ENCODE measurements around the gene RPLP2. TPM values are rescaled to one million over a fixed set of nuclear protein-coding genes. Genes with fewer than 3 reads are reported as not detected.

The RPLP2 gene
- polyA plus RNA-seq, 1 of the 3 experiments (the other 2 are of a cell fraction), result 799 TPM

DNA sequence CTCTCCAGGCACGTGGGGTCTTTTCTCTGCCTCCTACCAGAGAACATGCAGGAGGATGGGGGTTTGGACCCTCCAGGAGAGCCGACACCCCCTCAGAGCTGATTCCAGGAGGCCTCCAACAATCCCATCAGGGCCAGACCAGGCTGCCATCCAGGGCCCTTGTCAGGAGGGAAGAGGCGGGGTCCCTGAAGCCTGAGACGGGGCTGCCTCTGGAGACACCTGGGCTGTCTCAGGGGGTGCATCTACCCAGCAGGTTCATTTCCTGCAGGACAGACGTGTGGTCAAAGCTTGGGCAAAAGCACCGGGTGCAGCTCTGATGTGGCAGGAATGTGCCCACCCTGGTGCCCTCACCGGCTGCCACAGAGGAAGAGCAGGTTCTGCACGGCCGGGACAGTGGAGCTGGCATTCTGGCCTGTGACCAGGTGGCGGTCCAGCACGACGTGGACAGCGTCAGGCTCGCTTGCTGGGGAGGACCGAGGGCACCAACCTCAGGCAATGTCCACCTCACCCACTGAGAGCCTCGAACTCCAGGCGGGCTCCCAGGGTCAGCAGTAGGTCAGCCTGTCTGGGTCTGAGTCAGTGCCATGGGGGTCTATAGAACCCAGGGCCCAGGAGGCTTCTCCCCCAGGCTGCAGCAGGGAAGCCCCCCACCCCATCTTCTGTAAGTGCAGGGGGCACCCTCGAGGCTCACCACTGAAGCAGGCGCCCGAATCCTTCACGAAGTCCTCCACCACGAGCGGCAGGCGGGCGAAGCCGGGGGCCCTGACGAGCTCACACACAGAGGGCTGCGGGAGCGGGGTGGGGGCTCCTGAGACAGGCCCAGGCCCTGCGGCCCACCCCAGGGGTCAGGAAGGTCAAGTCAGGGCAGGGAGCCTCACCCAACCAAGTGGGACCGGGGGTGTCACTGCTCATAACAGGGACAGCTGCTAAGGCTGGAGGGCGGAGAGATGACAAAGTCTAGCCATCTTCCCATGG lies 38.8 kb upstream of the RPLP2 start:
- no peaks in the 10 kb centered on the region for H3K9me3 ChIP-seq
- H3K27ac ChIP-seq (ENCODE audit: low read depth in 2 of 2, low read length in 1 of 2), result no peak overlapping the region
- H3K27me3 ChIP-seq (ENCODE audit: insufficient read depth), result no peaks in the 10 kb centered on the region
- no peak overlapping the region for H2AFZ ChIP-seq (ENCODE audit: low read depth)
- no peak overlapping the region for H3K4me2 ChIP-seq
- no peaks in the 10 kb centered on the region for H3K9me2 ChIP-seq
- TF ChIP-seq TCF12 (IDR thresholded peaks at IDR 0.05) (no peak), EP300 (IDR thresholded peaks at IDR 0.05; ENCODE audit: borderline replicate concordance in 1 of 2, low read depth in 1 of 2, low read length in 1 of 2) (no peak), FOXM1 (IDR thresholded peaks at IDR 0.05; ENCODE audit: low read depth) (no peak), MEF2A (IDR thresholded peaks at IDR 0.05; ENCODE audit: borderline replicate concordance, low read depth) (no peak)
- H3K4me1 ChIP-seq (ENCODE audit: control insufficient read depth in 1 of 2, insufficient read depth in 2 of 2, low read depth in 1 of 2, low read length in 1 of 2), result peaks cover 9 to 11% of the 10 kb centered on the region in 2 experiments; a peak in 2 of 4 replicates
- peaks cover 3 to 58% of the 10 kb centered on the region in 2 experiments for H3K36me3 ChIP-seq (replicated peaks in 1 of 2; ENCODE audit: control insufficient read depth in 1 of 2, insufficient read depth in 2 of 2, low read length in 1 of 2)
- H4K20me1 ChIP-seq (ENCODE audit: insufficient read depth), result peaks cover 38% of the 10 kb centered on the region
- ChIA-PET POLR2A (no interaction called here), CTCF (interaction anchor here (1.1 to 1.6 kb wide), 3 partner anchors 13 to 43 kb away, joined by 3 to 10 read pairs (median 5); partner anchors contain the start of gene TALDO1)
- no peak for DNase-seq
- H3K4me3 ChIP-seq (ENCODE audit: low read depth in 2 of 2, low read length in 1 of 2), result no peak overlapping the region
- 98% methylated on average over 13 of the region's 32 CpGs for WGBS (ENCODE audit: low lambda C conversion rate)
- H3F3A ChIP-seq (replicated peaks; ENCODE audit: insufficient read depth), result no peaks in the 10 kb centered on the region
- H3K9ac ChIP-seq, result no peak overlapping the region
- peaks cover 49% of the 10 kb centered on the region for H3K79me2 ChIP-seq (ENCODE audit: insufficient read depth)

DNA sequence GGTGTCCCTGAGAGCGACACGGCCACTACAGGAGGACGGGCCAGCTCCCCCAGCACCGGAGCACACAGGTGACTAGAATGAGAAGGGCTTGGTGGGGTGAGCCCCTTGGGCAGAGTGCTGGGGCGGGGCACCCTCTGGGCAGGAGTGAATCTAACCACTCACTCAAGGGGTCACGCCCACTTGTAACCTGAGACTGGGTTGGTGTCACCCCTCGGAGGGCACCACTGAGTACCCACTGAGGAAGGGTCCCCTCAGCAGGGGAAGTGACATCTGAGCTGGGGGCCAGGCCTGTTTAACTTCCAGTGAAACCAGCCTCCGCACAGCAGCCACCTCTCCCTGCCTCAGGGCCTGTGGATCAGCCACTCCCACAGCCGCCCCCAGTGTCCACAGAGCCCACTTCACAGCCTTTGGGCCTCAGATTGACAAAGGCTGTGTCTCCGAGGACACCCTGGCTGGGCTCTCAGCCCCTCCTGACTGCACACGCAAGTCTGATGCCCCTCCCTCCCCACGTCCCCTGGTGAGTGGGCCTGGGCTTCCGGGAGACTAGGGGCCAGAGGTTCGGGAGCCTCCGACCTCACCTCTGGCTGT lies 38.1 kb upstream of the RPLP2 start:
- peaks cover 3 to 50% of the 10 kb centered on the region in 2 experiments for H3K36me3 ChIP-seq (replicated peaks in 1 of 2; ENCODE audit: control insufficient read depth in 1 of 2, insufficient read depth in 2 of 2, low read length in 1 of 2)
- WGBS (ENCODE audit: low lambda C conversion rate), result 94% methylated on average over 6 of the region's 15 CpGs
- peaks cover 11 to 13% of the 10 kb centered on the region in 2 experiments; a peak in 2 of 4 replicates for H3K4me1 ChIP-seq (ENCODE audit: control insufficient read depth in 1 of 2, insufficient read depth in 2 of 2, low read depth in 1 of 2, low read length in 1 of 2)
- ChIA-PET POLR2A (no interaction called here), CTCF (interaction anchor here (1.1 to 1.6 kb wide), 2 partner anchors 12 to 43 kb away, joined by 3 to 10 read pairs; no protein-coding TSS in a partner anchor)
- H3K79me2 ChIP-seq (ENCODE audit: insufficient read depth), result peaks cover 57% of the 10 kb centered on the region
- no peaks in the 10 kb centered on the region for H3K9me2 ChIP-seq
- no peak overlapping the region for H2AFZ ChIP-seq (ENCODE audit: low read depth)
- no peak overlapping the region for H3K27ac ChIP-seq (ENCODE audit: low read depth in 2 of 2, low read length in 1 of 2)
- peaks cover 44% of the 10 kb centered on the region for H4K20me1 ChIP-seq (ENCODE audit: insufficient read depth)
- H3K4me2 ChIP-seq, result no peak overlapping the region
- TF ChIP-seq ELF1 (IDR thresholded peaks at IDR 0.05) (no peak), SMC3 (IDR thresholded peaks at IDR 0.05; ENCODE audit: low read depth, low read length) (no peak), FOXJ3 (CRISPR knock-in tag; IDR thresholded peaks at IDR 0.05) (no peak), JUND (IDR thresholded peaks at IDR 0.05) (no peak), GABPA (IDR thresholded peaks at IDR 0.05; ENCODE audit: low read depth) (no peak), MXI1 (IDR thresholded peaks at IDR 0.05; ENCODE audit: low read depth, low read length) (no peak), SIN3A (IDR thresholded peaks at IDR 0.05; ENCODE audit: borderline replicate concordance, low read depth, low read length) (no peak), NRF1 (IDR thresholded peaks at IDR 0.05; ENCODE audit: low read depth, low read length) (no peak), MEF2A (IDR thresholded peaks at IDR 0.05; ENCODE audit: borderline replicate concordance, low read depth) (no peak), RFX5 (IDR thresholded peaks at IDR 0.05; ENCODE audit: low read length) (no peak), TAF1 (IDR thresholded peaks at IDR 0.05; ENCODE audit: borderline replicate concordance, low read depth, low read length) (no peak), YY1 (IDR thresholded peaks at IDR 0.05; ENCODE audit: low read depth) (no peak), GATA2 (CRISPR knock-in tag; IDR thresholded peaks at IDR 0.05) (no peak), RAD21 (IDR thresholded peaks at IDR 0.05; ENCODE audit: low read length) (no peak)
- TF ChIP-seq, protein P1, sequence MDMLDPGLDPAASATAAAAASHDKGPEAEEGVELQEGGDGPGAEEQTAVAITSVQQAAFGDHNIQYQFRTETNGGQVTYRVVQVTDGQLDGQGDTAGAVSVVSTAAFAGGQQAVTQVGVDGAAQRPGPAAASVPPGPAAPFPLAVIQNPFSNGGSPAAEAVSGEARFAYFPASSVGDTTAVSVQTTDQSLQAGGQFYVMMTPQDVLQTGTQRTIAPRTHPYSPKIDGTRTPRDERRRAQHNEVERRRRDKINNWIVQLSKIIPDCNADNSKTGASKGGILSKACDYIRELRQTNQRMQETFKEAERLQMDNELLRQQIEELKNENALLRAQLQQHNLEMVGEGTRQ (IDR thresholded peaks at IDR 0.05; ENCODE audit: borderline replicate concordance, low read depth, low read length), result no peak
- TF ChIP-seq, protein P2, sequence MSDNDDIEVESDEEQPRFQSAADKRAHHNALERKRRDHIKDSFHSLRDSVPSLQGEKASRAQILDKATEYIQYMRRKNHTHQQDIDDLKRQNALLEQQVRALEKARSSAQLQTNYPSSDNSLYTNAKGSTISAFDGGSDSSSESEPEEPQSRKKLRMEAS (IDR thresholded peaks at IDR 0.05; ENCODE audit: low read depth), result no peak
- TF ChIP-seq, protein P3, sequence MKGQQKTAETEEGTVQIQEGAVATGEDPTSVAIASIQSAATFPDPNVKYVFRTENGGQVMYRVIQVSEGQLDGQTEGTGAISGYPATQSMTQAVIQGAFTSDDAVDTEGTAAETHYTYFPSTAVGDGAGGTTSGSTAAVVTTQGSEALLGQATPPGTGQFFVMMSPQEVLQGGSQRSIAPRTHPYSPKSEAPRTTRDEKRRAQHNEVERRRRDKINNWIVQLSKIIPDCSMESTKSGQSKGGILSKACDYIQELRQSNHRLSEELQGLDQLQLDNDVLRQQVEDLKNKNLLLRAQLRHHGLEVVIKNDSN (IDR thresholded peaks at IDR 0.05; ENCODE audit: borderline replicate concordance, low read depth), result no peak
- TF ChIP-seq, protein P4, sequence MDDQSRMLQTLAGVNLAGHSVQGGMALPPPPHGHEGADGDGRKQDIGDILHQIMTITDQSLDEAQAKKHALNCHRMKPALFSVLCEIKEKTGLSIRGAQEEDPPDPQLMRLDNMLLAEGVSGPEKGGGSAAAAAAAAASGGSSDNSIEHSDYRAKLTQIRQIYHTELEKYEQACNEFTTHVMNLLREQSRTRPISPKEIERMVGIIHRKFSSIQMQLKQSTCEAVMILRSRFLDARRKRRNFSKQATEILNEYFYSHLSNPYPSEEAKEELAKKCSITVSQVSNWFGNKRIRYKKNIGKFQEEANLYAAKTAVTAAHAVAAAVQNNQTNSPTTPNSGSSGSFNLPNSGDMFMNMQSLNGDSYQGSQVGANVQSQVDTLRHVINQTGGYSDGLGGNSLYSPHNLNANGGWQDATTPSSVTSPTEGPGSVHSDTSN (IDR thresholded peaks at IDR 0.05), result no peak
- no peak for DNase-seq
- no peaks in the 10 kb centered on the region for H3K9me3 ChIP-seq
- H3K27me3 ChIP-seq (ENCODE audit: insufficient read depth), result no peaks in the 10 kb centered on the region
- no peak overlapping the region for H3K9ac ChIP-seq
- no peaks in the 10 kb centered on the region for H3F3A ChIP-seq (replicated peaks; ENCODE audit: insufficient read depth)
- H3K4me3 ChIP-seq (ENCODE audit: low read depth in 2 of 2, low read length in 1 of 2), result no peak overlapping the region
